Skin of body (tissue), 2 donors: Measurements from ENCODE around the gene RAD51B. TPM values are rescaled to one million over a fixed set of nuclear protein-coding genes. Genes with fewer than 3 reads are reported as not detected.

Experiments used
- DNase-seq: peaks from one replicate; lab custom pipeline; 2025; lab: John Stamatoyannopoulos, UW
- total RNA-seq: library from RNA; depleted of rRNA; stranded (reverse); fragments of >200 nt; gene quantifications from one replicate; pipeline ENCODE4 v1.2.3, GENCODE V29; 2014

RAD51B gene
- total RNA-seq, 1 donor from 2014 or later: 35.1 TPM

DNA sequence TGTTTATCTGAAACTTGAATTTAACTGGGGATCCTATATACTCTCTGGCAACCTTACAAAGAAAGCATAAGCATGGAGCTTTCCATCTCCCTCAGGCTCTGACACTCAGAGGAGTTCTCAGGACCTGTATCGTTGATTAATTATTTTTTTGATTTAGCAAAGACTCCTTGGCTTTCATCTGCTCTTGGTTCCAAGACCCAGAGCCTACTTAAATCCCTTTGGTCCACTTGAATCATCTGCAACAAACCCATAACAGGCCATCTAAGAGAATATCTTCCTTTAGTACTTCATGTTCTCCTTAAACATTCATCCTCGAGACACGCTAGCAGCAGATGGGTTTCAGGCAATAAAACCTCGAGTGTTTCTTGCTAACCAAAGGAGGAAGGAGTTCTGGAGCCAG, 887.9 kb downstream of the RAD51B start:
- peak; percentile 47 for DNase-seq

- no peak for DNase-seq
These were observed 888.8 kb downstream of the RAD51B start for GRCh38 chr14:68708343-68708742.

GRCh38 chr14:68709007-68709406, 889.4 kb downstream of the RAD51B start:
- no peak for DNase-seq

GRCh38 chr14:68710776-68711175, 891.2 kb downstream of the RAD51B start:
- DNase-seq: no peak

DNA sequence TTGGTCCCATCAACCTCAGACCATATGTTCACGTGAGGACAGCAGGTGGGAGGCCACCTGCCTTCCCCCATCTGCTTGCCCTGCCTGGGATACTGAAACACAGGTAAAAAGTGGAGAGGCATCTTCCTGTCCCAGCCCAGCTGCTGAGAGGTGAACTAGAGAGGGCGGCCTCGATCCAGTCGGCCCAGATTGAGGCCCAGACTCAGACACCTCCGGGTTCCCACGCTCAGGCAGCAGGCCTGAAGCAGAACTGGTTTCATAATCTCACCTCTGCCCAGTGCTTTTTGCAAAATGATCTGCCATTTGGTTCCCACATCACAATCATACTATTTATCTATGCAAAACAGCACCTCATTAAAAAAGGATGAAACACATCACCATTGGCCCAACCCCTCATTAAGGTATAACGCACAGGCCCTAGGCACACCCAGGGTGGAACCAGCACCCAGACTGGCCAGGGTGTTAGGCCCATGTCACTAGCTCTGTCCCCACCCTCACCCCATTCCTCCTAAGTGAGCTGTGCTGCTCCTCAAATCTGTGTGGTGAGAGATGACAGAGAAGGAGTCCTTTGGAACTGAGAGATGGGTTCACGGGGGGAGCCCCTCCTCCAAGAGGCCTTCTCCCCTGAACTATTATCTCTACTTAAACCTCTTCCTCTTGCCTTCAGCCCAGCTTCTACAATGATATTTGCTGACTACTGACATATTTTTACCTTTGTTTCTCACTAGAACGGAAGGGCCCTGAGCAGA, 892.2 kb downstream of the RAD51B start:
- DNase-seq: no peak

DNA sequence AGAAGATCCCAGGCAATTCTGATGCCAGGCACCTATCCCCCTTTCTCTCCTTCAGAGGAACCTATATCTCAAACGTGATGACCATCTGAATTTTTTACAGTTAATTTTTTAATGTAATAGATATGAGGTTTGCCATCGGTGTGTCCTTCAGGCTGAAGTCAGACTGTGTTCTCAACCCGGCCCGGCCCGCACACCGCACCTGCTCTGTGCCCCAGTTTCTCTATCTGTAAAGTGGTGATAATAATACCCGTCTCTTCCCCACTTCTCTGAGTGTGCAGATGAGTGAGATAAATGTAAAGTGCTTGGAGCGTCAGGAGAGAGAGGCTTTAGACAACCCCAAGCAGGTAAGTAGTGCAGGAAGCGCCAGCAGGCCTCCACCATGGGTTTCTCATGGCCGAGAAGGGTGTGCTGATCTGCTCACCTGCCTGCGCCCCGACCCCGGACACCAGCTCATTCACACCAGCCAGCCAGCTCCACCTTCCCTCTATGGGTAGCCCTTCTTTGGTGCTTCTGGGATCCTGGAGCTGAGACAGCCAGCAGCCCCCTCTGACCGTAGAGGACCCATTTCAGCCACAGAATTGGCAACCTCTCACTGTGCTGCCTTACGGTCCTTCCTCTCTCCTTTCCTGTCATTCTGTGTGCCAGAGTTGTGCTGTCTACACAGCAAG, 893.3 kb downstream of the RAD51B start:
- no peak for DNase-seq

DNA sequence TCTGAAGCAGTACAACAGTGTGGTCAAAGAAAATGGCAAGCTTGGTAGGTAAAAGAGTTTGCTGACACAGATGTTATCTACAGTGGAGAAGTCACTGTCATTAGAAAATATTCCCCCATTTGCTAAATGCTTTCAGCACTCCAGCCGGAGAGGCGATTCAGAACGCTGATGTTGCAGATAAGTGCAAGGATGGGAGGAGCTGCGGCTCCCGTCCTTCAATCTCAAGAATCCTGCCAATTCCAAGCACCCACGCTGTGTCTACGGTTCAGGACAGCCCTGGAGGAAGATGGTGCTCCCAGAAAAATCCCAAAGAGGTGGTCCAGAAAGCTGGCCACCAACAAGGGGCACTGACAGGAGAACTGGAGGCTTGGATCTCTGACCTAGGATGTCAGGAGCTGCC, 894.2 kb downstream of the RAD51B start:
- no peak for DNase-seq

- DNase-seq: no peak
These were observed 895.7 kb downstream of the RAD51B start for GRCh38 chr14:68714991-68715924.

GRCh38 chr14:68716698-68717097, 897.1 kb downstream of the RAD51B start:
- DNase-seq: no peak

- no peak for DNase-seq
These were observed 898.7 kb downstream of the RAD51B start for GRCh38 chr14:68718023-68718990.

DNA sequence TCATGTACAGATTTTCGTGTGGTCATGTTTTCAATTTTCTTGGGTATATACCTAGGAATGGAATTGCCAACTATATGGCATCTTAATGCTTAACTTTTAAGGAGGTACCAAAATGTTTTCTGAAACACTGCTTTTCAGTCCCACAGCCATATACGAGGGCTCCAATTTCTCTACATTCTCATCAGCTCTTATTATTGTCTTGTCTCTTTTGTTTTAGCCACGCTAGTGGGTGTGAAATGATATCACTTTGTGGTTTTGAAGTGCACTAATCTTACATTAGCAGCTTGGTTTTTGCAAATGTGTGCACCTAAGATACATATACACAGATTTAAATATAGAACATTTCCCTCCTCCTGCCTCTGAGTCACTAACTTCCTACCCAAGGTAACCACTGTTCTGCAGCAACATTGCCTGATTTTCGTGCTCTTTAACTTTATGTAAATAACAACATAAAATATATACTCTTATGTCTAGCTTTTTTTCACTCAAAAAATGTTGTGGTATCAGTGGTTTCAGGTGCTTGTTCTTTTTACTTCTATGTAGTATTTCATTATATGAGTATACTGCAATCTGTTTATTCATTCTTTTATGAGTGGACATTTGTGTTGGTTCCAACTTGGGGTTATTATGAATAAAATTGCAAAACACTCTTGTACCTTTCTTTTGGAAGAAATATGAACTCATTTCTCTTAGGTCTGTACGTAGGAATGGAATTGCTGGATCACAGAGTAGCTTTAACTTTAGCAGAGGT, 900.2 kb downstream of the RAD51B start:
- DNase-seq: no peak

- no peak for DNase-seq
These were observed 902.6 kb downstream of the RAD51B start for GRCh38 chr14:68722186-68722585.

- DNase-seq: no peak
These were observed 903.5 kb downstream of the RAD51B start for GRCh38 chr14:68722968-68723566.

- no peak for DNase-seq
These were observed 904.3 kb downstream of the RAD51B start for GRCh38 chr14:68723808-68724268.

DNA sequence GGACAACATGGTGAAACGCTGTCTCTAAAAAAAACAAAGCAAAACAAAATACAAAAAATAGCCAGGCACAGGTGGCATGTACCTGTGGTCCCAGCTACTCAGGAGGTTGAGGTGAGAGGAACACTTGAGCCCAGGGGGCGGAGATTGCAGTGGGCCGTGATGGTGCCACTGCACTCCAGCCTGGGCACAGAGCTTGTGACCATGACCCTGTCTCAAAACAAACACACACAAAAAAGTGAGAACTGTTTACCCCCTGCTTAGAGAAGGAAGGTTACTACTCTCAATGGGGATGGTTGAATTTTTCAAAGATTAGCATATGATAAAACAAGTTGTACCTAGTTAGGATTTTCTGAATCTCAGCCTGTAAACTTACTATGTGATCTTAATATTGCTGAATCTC, 905.3 kb downstream of the RAD51B start:
- DNase-seq: no peak

- DNase-seq: no peak
These were observed 906.6 kb downstream of the RAD51B start for GRCh38 chr14:68726093-68726695.

GRCh38 chr14:68727315-68728047, 907.9 kb downstream of the RAD51B start:
- peak; percentile 51 for DNase-seq

- no peak for DNase-seq
These were observed 908.9 kb downstream of the RAD51B start for GRCh38 chr14:68728342-68729106.
